Liver (tissue), 9 donors: ENCODE measurements around the gene TVP23A. TPM values are rescaled to one million over a fixed set of nuclear protein-coding genes. Genes with fewer than 3 reads are reported as not detected.

Source experiments
- DNase-seq: peaks from one replicate; pipeline ENCODE4 v3.0.0-alpha.2; 2017; ENCODE audit warnings: low spot score
- H3K27ac ChIP-seq, 2 donors: one replicate each; pipeline ENCODE4 v1.7.0; 2013; ENCODE audit warnings: inconsistent platforms in 2 of 2, low read length in 2 of 2, control low read depth in 1 of 2, low read depth in 1 of 2, mild to moderate bottlenecking in 1 of 2
- H3K27me3 ChIP-seq, 4 donors: one replicate each; pipeline versions ENCODE4 v1.6.1 to v1.7.0; 2013; ENCODE audit warnings: low read length in 3 of 4, inconsistent platforms in 1 of 4, mild to moderate bottlenecking in 1 of 4, moderate library complexity in 1 of 4; ENCODE audit not compliant: control insufficient read depth in 4 of 4, insufficient read depth in 4 of 4
- H3K36me3 ChIP-seq, 4 donors: one replicate each; pipeline versions ENCODE4 v1.6.1 to v1.7.0; 2013; ENCODE audit warnings: low read length in 3 of 4, mild to moderate bottlenecking in 3 of 4, low read depth in 1 of 4, moderate library complexity in 1 of 4; ENCODE audit not compliant: control insufficient read depth in 4 of 4, insufficient read depth in 3 of 4
- H3K4me1 ChIP-seq, 4 donors: one replicate each; pipeline versions ENCODE4 v1.6.1 to v1.7.0; 2013; ENCODE audit warnings: low read length in 3 of 4, mild to moderate bottlenecking in 3 of 4, moderate library complexity in 1 of 4; ENCODE audit not compliant: control insufficient read depth in 4 of 4, insufficient read depth in 4 of 4
- H3K4me3 ChIP-seq, 3 donors: one replicate each; pipeline versions ENCODE4 v1.6.1 to v1.7.0; 2013; ENCODE audit warnings: low read length in 3 of 3, control low read depth in 1 of 3, low read depth in 1 of 3, mild to moderate bottlenecking in 1 of 3
- H3K9ac ChIP-seq, 2 donors: one replicate each; pipeline ENCODE4 v1.7.0; 2013; ENCODE audit warnings: low read length in 2 of 2, mild to moderate bottlenecking in 2 of 2, moderate library complexity in 2 of 2, control low read depth in 1 of 2, low read depth in 1 of 2
- H3K9me3 ChIP-seq, 4 donors: one replicate each; pipeline versions ENCODE4 v1.6.1 to v1.7.0; 2013; ENCODE audit warnings: low read length in 3 of 4; ENCODE audit not compliant: control insufficient read depth in 4 of 4
- EGR1 ChIP-seq, 2 donors: IDR thresholded peaks; 2 replicates each; pipeline ENCODE4 v1.6.1; 2016 to 2018; ENCODE audit warnings: antibody characterized with exemption in 2 of 2, low read depth in 2 of 2
- FOXA1 ChIP-seq: IDR thresholded peaks from 2 replicates; pipeline ENCODE4 v1.6.1; 2016; ENCODE audit warnings: antibody characterized with exemption
- FOXA2 ChIP-seq: IDR thresholded peaks from 2 replicates; pipeline ENCODE4 v1.6.1; 2016; ENCODE audit warnings: antibody characterized with exemption
- GABPA ChIP-seq, 2 donors: IDR thresholded peaks in 1 of 2; conservative IDR thresholded peaks in 1 of 2; 2 replicates each; pipeline ENCODE4 v1.6.1; 2016; ENCODE audit warnings: antibody characterized with exemption in 2 of 2, mild to moderate bottlenecking in 1 of 2, moderate library complexity in 1 of 2
- HNF4A ChIP-seq, 2 donors: conservative IDR thresholded peaks; 2 replicates each; pipeline ENCODE4 v1.6.1; 2016; ENCODE audit warnings: antibody characterized with exemption in 2 of 2, mild to moderate bottlenecking in 2 of 2
- HNF4G ChIP-seq: IDR thresholded peaks from 2 replicates; pipeline ENCODE4 v1.6.1; 2016; ENCODE audit warnings: antibody characterized with exemption
- JUND ChIP-seq, 2 donors: IDR thresholded peaks; 2 replicates each; pipeline ENCODE4 v1.6.1; 2016; ENCODE audit warnings: antibody characterized with exemption in 2 of 2
- NR2F2 ChIP-seq: IDR thresholded peaks from 2 replicates; pipeline ENCODE4 v1.6.1; 2016; ENCODE audit warnings: antibody characterized with exemption
- RAD21 ChIP-seq, 2 donors: IDR thresholded peaks; 2 replicates each; pipeline ENCODE4 v1.6.1; 2016; ENCODE audit warnings: antibody characterized with exemption in 2 of 2, mild to moderate bottlenecking in 2 of 2
- RXRA ChIP-seq, 2 donors: IDR thresholded peaks; 2 replicates each; pipeline ENCODE4 v1.6.1; 2017 to 2018; ENCODE audit warnings: antibody characterized with exemption in 2 of 2, mild to moderate bottlenecking in 1 of 2
- SP1 ChIP-seq: IDR thresholded peaks from 2 replicates; pipeline ENCODE4 v1.6.1; 2018; ENCODE audit warnings: antibody characterized with exemption, mild to moderate bottlenecking
- TAF1 ChIP-seq: conservative IDR thresholded peaks from 2 replicates; pipeline ENCODE4 v1.6.1; 2016; ENCODE audit warnings: antibody characterized with exemption, mild to moderate bottlenecking
- YY1 ChIP-seq: IDR thresholded peaks from 2 replicates; pipeline ENCODE4 v1.6.1; 2016; ENCODE audit warnings: antibody characterized with exemption, mild to moderate bottlenecking
- WGBS: extraction: QIAGEN DNeasy Blood & Tissue Kit; methylation state at CpG from one replicate; pipeline ENCODE4 v1.1.7; 2013; 5-methylcytosine and 5-hydroxymethylcytosine counted together
- polyA plus RNA-seq, 2 donors: library from polyadenylated mRNA; stranded (reverse) in 1 of 2; unstranded in 1 of 2; fragments of 200-250 nt in 1 of 2; fragments of >200 nt in 1 of 2; fragmentation: Nextera tagmentation in 1 of 2; extraction: Ambion mirVana in 1 of 2; gene quantifications; one replicate each; pipeline versions ENCODE4 v1.2.1 to v1.2.3, GENCODE V29; 2013 to 2015
- total RNA-seq, 2 donors: library from RNA; depleted of rRNA; stranded (reverse); fragments of >200 nt; gene quantifications; one replicate each; pipeline ENCODE4 v1.2.3, GENCODE V29; 2014
- TF ChIP-seq, protein P1 (sequence below): IDR thresholded peaks from 2 replicates; pipeline ENCODE4 v1.6.1; 2016; ENCODE audit warnings: antibody characterized with exemption
- TF ChIP-seq, protein P2 (sequence below): IDR thresholded peaks from 2 replicates; pipeline ENCODE4 v1.6.1; 2016; ENCODE audit warnings: antibody characterized with exemption, mild to moderate bottlenecking
- TF ChIP-seq, protein P3 (sequence below): IDR thresholded peaks from 2 replicates; pipeline ENCODE4 v1.6.1; 2016; ENCODE audit warnings: antibody characterized with exemption
- TF ChIP-seq, protein P4 (sequence below): IDR thresholded peaks from 2 replicates; pipeline ENCODE4 v1.6.1; 2016; ENCODE audit warnings: antibody characterized with exemption
- TF ChIP-seq, protein P5 (sequence below): fragments of 150-350 bp; IDR thresholded peaks from 2 replicates; pipeline ENCODE4 v1.5.1; 2017; ENCODE audit warnings: improper control_type of control experiment, low read depth, low read length; ENCODE audit not compliant: missing input control
- donor health status: healthy.
- donor health status: healthy.
- donor health status: healthy.
- donor health status: healthy.
- donor health status: healthy.

TVP23A gene
- total and polyA plus RNA-seq, 4 donors, result 0.09 to 0.32 (median 0.09) TPM; not detected in 1

DNA sequence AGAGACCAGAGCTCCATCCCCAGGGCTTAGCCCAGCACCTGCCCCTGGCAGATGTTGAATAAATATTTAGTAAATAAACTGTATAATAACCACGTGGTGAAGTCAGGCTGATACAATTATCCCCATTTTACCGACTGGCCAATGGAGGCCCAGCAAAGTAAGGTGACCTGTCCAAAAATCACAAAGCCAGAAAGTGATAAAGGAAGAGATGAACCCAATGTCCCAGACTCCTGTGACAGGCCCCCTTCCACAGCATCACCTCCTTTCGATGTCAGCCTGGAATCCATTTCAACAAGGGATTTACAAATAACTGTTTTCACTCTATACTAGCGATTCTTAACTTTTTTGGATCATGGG, 5.5 kb downstream of the TVP23A start:
- Histone ChIP-seq H3K27ac (no peak overlapping the region), H3K9me3 (no peaks in the 10 kb centered on the region), H3K27me3 (no peaks in the 10 kb centered on the region), H3K4me3 (no peak overlapping the region), H3K36me3 (no peaks in the 10 kb centered on the region), H3K4me1 (no peaks in the 10 kb centered on the region), H3K9ac (no peak overlapping the region)
- no peak for DNase-seq
- WGBS, result 80% methylated on average over 4 of the region's 4 CpGs
- no peak for TF ChIP-seq FOXA1
- no peak for TF ChIP-seq RXRA (IDR thresholded peaks at IDR 0.05)
- TF ChIP-seq TAF1, result no peak
- TF ChIP-seq, protein P1, sequence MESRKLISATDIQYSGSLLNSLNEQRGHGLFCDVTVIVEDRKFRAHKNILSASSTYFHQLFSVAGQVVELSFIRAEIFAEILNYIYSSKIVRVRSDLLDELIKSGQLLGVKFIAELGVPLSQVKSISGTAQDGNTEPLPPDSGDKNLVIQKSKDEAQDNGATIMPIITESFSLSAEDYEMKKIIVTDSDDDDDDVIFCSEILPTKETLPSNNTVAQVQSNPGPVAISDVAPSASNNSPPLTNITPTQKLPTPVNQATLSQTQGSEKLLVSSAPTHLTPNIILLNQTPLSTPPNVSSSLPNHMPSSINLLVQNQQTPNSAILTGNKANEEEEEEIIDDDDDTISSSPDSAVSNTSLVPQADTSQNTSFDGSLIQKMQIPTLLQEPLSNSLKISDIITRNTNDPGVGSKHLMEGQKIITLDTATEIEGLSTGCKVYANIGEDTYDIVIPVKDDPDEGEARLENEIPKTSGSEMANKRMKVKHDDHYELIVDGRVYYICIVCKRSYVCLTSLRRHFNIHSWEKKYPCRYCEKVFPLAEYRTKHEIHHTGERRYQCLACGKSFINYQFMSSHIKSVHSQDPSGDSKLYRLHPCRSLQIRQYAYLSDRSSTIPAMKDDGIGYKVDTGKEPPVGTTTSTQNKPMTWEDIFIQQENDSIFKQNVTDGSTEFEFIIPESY, result no peak
- no peak for TF ChIP-seq JUND (IDR thresholded peaks at IDR 0.05)
- no peak for TF ChIP-seq FOXA2
- no peak for TF ChIP-seq RAD21 (IDR thresholded peaks at IDR 0.05)
- TF ChIP-seq GABPA (IDR thresholded peaks at IDR 0.05 in 1 of 2, conservative IDR thresholded peaks at IDR 0.05 in 1 of 2), result no peak
- TF ChIP-seq, protein P2, sequence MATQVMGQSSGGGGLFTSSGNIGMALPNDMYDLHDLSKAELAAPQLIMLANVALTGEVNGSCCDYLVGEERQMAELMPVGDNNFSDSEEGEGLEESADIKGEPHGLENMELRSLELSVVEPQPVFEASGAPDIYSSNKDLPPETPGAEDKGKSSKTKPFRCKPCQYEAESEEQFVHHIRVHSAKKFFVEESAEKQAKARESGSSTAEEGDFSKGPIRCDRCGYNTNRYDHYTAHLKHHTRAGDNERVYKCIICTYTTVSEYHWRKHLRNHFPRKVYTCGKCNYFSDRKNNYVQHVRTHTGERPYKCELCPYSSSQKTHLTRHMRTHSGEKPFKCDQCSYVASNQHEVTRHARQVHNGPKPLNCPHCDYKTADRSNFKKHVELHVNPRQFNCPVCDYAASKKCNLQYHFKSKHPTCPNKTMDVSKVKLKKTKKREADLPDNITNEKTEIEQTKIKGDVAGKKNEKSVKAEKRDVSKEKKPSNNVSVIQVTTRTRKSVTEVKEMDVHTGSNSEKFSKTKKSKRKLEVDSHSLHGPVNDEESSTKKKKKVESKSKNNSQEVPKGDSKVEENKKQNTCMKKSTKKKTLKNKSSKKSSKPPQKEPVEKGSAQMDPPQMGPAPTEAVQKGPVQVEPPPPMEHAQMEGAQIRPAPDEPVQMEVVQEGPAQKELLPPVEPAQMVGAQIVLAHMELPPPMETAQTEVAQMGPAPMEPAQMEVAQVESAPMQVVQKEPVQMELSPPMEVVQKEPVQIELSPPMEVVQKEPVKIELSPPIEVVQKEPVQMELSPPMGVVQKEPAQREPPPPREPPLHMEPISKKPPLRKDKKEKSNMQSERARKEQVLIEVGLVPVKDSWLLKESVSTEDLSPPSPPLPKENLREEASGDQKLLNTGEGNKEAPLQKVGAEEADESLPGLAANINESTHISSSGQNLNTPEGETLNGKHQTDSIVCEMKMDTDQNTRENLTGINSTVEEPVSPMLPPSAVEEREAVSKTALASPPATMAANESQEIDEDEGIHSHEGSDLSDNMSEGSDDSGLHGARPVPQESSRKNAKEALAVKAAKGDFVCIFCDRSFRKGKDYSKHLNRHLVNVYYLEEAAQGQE, result no peak
- no peak for TF ChIP-seq EGR1 (IDR thresholded peaks at IDR 0.05; ENCODE audit: low read depth in 2 of 2)
- TF ChIP-seq, protein P3, sequence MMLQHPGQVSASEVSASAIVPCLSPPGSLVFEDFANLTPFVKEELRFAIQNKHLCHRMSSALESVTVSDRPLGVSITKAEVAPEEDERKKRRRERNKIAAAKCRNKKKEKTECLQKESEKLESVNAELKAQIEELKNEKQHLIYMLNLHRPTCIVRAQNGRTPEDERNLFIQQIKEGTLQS, result no peak
- no peak for TF ChIP-seq HNF4A (conservative IDR thresholded peaks at IDR 0.05)
- TF ChIP-seq YY1, result no peak
- no peak for TF ChIP-seq NR2F2
- TF ChIP-seq, protein P4, sequence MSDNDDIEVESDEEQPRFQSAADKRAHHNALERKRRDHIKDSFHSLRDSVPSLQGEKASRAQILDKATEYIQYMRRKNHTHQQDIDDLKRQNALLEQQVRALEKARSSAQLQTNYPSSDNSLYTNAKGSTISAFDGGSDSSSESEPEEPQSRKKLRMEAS, result no peak
- no peak for TF ChIP-seq HNF4G
- no peak for TF ChIP-seq SP1

DNA sequence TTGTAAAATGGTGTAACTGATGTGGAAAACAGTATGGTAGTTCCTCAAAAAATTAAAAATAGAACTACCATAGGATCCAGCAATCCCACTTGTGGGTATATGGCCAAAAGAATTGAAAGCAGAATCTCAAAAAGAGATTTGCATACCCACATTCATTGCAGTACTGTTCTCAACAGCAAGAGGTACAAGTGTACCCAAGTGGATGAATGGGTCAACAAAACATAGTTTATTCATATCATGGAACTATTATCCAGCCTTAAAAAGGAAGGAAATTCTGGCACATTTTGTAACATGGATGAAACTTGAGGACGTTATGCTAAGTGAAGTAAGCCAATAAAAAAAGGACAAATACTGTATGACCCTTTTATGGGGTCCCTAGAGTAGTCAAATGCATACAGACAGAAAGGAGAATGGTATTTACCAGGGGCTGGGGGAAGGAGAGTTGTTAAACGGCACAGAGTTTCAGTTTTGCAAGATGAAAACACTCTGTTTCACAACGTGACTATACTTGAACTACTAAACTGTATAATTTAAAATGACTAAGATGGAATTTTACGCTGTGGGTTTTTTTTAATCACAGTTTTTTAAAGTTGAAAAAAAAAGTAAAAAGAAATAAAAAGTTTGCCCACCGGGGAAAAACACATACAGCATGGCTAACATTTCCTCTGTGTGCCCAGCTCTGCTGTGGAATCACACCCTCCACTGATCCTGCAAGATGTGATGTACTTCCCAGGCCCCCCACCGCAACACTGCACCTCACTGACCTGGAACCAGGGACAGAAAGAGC, 6.1 kb downstream of the TVP23A start:
- WGBS, result 69% methylated on average over 6 of the region's 6 CpGs
- no peak overlapping the region for H3K27ac ChIP-seq
- no peak overlapping the region for H3K4me3 ChIP-seq
- DNase-seq, result no peak
- H3K4me1 ChIP-seq, result no peaks in the 10 kb centered on the region
- no peak overlapping the region for H3K9ac ChIP-seq
- H3K36me3 ChIP-seq, result no peaks in the 10 kb centered on the region
- no peaks in the 10 kb centered on the region for H3K27me3 ChIP-seq
- no peaks in the 10 kb centered on the region for H3K9me3 ChIP-seq
- TF ChIP-seq, protein P3, result no peak
- TF ChIP-seq HNF4G (no peak), NR2F2 (no peak), JUND (IDR thresholded peaks at IDR 0.05) (no peak), YY1 (no peak), GABPA (IDR thresholded peaks at IDR 0.05 in 1 of 2, conservative IDR thresholded peaks at IDR 0.05 in 1 of 2) (no peak), HNF4A (conservative IDR thresholded peaks at IDR 0.05) (no peak), FOXA2 (no peak), RAD21 (IDR thresholded peaks at IDR 0.05) (no peak), EGR1 (IDR thresholded peaks at IDR 0.05; ENCODE audit: low read depth in 2 of 2) (no peak), TAF1 (no peak)
- TF ChIP-seq, protein P4, result no peak
- TF ChIP-seq, protein P5, sequence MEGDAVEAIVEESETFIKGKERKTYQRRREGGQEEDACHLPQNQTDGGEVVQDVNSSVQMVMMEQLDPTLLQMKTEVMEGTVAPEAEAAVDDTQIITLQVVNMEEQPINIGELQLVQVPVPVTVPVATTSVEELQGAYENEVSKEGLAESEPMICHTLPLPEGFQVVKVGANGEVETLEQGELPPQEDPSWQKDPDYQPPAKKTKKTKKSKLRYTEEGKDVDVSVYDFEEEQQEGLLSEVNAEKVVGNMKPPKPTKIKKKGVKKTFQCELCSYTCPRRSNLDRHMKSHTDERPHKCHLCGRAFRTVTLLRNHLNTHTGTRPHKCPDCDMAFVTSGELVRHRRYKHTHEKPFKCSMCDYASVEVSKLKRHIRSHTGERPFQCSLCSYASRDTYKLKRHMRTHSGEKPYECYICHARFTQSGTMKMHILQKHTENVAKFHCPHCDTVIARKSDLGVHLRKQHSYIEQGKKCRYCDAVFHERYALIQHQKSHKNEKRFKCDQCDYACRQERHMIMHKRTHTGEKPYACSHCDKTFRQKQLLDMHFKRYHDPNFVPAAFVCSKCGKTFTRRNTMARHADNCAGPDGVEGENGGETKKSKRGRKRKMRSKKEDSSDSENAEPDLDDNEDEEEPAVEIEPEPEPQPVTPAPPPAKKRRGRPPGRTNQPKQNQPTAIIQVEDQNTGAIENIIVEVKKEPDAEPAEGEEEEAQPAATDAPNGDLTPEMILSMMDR, result no peak
- TF ChIP-seq, protein P1, result no peak
